GM03348 (cell line): ENCODE measurements around the gene GMCL2.
"Not testable (repeated sequence)": the region's sequence is repeated elsewhere in the genome, so short reads cannot be mapped to it uniquely, and the experiment has no call there.

Experiments
- DNase-seq: peaks from one replicate; pipeline ENCODE4 v3.0.0; 2012; ENCODE audit warnings: low spot score

Gene GMCL2, protein sequence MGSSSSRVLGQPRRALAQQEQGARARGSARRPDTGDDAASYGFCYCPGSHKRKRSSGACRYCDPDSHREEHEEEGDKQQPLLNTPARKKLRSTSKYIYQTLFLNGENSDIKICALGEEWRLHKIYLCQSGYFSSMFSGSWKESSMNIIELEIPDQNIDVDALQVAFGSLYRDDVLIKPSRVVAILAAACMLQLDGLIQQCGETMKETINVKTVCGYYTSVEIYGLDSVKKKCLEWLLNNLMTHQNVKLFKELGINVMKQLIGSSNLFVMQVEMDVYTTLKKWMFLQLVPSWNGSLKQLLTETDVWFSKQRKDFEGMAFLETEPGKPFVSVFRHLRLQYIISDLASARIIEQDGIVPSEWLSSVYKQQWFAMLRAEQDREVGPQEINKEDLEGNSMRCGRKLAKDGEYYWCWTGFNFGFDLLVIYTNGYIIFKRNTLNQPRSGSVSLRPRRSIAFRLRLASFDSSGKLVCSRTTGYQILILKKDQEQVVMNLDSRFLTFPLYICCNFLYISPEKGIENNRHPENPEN

DNA sequence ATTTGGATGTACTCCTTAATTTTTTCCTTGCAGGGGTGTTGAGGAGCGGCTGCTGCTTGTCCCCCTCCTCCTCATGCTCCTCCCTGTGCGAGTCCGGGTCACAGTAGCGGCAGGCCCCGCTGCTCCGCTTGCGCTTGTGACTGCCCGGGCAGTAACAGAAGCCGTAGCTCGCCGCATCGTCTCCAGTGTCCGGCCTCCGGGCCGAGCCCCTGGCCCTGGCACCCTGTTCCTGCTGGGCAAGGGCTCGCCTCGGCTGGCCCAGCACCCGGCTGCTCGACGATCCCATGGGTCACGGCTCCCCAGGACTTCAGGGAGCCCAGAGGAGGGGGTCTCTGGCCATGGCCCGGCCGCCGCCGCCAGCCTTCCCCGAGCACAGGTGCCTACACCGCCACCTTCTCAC is at the start of gene GMCL2:
Gene GMCL2, minus strand, starts transcription at position 358 of the 400 bp plus-strand sequence. Its CDS starts 72 bp downstream, at position 286.
- DNase-seq, result no peak

DNA sequence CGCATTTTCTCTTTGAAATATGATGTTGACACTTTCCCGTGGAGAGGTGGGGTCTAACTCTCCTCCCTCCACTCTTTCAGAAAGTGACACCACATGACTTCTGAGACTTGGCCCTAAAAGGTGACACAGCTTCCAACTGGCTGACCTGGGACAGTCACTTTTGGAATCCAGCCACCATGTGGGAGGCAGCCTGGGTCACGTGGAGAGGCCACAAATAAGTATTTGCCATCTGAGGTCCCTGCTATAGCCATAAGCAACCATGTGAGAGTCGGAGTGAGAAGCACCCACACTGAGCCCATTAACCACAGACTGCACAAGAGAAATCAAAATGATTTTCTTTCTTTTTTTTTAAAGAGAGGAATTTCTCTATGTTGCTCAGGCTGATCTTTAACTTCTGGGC is 49.5 kb upstream of the GMCL2 start:
- DNase-seq, result no peak

DNA sequence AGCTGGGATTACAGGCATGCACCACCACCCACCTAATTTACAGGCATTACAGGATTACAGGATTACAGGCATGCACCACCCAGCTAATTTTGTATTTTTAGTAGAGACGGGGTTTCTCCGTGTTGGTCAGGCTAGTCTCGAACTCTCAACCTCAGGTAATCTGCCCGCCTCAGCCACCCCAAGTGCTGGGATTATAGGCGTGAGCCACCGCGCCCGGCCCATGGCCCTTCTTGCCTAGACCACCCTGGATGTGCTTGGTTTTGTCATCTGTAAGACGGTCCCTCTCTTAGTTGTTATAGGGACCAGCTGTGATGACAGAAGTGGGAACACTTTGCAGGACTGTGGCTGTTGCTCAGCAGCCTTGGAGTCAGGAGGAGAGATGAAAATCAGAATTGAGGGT is 49.0 kb upstream of the GMCL2 start:
- DNase-seq, result no peak

DNA sequence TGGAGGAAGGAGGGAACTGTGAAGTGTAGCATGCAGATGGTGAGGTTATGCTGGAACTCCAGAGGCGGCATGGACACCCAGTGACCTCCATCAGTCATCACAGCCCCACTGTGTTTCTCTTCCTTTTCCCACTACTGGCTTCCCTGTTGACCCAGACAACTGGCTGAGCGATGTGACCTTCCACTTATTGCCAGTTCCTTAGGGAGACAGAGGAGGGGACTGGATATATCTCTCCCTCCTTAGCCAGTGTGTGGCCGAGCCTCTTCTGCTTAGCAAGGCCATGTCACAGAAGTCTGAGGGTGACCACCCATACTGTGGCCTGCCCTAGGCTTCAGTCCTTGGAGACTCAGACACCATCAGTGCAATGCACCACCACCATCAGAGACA is 48.4 kb upstream of the GMCL2 start:
- no peak for DNase-seq

DNA sequence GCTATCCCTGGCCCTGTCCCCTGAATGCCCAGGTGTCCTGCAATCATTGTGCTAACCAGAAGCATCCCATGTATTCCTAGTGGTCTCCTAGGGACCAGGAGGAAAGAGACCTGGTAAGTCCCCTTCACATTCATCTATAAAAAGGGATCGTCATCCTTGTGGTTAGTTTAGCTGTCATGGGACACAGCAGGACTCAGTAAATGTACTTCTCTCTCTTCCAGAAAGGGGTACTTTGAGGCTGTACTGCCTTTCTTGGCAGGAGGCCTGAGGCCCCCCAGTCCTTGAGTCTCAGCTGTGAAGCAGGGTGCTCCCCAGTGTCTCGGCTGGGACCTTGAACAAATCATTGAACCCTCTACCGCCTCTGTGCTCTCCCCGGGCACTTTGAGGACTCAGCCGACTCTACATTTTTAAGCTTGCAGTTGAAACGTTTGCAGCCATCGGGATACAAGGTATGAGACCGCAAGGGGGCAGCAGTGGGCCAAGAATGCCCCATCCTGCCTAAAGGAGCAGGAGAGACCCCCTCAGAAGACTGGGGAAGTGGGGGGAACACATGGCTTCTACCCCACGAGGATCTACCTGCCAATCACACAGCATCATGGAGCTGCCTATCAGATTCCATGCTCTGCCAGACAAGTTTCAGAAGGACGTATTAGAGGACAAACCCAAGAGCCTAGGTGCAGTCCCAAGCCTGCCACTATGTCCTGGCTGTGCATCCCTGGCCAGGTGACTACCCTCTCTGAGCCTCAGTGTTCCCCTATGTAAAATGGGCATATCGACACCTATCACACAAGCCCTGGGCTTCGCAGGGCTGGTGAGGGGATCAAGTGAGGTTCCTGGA is 47.8 kb upstream of the GMCL2 start:
- DNase-seq, result peak; percentile 84

DNA sequence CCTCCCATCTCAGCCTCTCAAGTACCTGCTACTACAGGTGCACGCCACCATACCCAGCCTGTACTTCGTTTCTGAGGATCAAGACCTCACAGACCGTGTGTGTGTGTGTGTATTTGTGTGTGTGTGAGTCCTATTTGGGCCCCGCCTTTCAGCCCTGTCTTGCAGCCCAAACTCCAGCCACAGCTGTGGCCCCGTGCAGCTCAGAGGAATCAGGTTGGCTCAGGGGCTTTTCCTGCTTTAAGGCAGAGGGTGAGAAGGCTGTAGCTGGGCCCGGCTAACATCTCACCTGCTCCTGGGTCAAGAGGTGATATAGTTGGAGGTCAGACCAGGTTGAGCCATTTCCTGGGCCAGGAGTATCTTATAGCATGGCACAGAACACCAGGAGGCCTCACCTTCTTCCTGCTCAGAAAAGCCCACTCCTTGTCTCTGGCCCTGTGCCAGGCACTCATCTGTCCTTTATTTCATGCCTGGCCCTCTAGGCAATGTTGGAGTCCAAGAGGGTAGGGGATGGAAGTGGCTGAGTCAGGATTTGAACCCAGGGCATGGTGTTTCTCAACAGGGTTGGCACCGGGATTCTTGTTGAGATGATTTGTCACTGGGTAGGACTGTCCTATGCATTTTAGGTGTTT is 47.1 kb upstream of the GMCL2 start:
- no peak for DNase-seq

DNA sequence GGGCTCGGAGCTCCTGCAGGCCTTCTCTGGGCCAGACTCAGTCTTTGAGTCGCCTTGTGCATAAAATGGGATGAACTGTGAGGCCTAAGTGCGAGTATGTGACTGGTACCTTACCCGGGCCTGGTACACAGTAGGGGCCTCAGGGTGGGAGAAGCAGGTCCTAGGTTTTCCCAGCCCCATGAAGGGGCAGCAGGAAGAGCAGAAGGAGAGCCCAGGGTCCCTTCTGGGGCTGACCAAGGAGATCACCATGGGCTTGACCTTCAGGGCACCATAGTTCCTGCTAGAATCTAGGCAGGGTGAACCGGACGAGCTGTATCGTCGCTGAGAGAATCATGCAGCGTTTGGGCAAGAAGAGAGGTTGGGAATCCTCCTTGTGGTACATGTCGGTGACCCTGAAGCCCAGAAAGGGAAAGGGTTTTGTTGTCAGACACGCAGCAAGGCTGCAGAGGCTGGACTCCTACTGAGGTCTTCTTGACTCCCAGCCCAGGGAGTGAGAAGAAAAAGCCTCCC is 45.8 kb upstream of the GMCL2 start:
- no peak for DNase-seq

DNA sequence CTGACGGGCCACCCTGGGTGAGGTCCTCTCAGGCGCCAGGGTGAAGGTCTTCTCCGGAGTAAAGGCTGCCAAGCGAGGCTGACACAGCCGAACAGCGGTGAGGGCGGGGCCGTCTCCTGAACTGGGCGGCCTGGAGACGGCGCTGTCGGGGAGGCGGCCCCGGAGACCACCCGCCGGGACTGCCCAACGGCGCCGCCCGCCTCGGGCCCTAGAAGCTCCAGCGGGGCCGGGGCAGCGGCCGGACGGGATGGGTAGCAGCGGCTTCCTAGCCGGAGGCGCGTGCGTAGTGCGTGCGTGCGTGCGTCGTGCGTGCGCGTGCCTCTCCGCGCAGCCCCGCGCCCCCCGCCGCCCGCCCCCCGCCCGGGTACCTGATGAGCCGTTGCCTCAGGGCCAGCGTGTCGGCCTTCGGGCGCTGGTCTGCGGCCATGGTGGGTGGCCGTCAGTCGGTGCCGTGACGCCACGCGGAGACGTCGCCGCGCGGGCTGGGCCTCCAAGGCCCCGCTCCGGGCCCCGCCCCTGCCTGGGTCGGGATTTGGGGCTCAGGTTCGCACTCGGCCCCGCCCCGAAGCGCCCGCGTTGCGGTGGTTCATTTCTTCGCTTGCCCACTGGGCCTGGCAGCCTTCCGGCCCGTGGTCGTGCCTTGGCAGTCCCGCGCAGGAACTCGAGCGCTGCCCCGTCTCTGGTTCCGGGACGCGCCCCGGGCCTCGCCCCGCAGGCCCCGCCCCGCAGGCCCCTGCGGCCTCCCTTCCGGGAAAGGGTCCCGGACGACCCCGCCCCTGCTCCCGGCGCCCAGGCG is 45.2 kb upstream of the GMCL2 start, which contains the start of gene PHYKPL:
Gene PHYKPL, minus strand, starts transcription at position 679 of the 796 bp plus-strand sequence. Its CDS starts 252 bp downstream, at position 427.
- DNase-seq, result peak; percentile 92

DNA sequence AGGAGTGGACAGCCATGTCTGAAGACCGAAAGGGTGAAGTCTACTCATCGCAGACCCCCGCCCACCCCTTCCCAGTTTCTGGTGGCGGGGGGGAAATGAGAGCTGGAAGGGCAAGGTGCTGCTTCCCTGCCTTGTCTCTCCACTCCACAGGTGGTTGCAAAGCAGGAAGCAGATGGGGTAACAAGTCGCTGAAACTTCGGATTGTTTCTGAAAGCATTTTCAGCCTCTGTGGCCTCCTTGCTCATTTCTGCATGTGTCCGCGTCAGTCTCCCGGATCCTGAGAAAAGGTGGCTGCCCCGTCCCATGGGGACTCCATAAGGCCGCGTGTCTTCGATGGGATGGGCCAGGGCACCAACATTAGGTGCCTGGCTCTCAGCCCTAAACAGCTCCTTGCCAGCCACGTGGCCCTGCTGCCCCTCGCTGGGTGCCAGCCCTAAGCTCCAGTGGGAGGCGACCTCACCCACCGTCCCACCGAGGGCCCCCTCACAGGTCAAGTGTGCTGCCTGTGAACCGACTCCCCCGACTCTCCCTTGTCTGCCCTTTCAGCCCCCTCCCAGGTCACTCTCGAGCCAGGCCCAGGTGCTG is 44.5 kb upstream of the GMCL2 start:
- no peak for DNase-seq

DNA sequence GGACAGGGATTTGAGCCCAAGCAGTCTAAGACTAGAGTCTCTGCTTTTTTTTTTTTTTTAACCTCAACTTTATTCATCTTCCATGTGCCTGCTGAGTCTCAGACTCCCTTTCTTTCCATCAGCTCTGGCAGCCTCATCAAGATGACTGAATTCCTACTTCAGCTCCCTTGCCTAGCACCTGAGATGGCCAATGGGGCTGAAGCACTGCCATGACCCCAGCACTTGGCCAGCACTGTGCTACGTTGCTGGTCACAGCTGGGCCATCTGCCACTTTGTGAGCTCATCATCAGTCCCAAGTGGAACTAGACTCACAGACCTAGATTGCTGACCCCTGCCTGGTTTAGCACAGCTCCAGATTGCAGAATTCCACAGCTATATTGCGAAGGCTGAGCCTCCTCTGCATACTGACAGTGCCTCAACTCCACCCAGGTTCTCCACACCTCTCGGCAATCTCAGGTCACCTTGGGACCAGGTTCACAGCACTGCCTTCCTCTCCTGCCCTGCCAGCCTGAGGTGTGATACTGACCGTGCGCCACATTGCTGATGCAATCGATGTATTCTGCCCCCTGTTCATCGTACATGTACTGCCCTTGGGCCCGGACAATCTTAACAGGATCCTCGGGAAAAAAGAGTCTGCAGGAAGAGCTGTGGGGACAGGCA is 43.8 kb upstream of the GMCL2 start:
- DNase-seq, result peak; percentile 42

DNA sequence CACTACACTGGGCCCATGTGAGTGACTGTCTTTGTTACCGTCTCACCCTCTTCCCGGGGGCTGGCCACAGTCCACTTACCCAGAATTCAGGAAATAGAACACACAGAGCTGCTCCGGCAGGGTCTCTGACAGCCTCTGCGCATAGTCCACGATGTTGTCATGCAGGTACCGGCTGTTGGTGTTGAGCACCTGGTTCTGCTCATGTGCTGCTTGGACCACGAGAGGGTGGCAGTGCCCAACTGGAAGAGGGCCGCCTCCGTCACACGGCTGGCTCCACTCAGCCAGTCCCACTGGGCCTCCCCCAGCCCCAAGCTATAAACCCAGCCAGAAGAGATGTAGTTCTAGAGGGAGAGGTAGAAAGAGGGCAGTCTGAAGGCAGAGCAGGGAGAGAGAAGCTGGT is 42.7 kb upstream of the GMCL2 start:
- no peak for DNase-seq

DNA sequence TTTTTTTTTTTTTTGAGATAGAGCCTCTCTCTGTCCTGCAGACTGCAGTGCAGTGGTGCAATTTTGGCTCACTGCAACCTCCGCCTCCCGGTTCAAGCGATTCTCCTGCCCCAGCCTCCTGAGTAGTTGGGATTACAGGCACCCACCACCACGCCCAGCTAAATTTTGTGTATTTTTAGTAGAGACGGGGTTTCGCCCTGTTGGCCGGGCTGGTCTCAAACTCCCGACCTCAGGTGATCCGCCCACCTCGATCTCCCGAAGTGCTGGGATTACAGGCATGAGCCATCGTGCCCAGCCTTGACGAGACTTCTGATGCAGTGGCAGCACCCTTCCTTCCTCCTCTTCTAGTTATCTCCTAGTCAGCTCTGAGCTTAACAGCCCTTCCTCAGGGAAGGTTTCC is 41.9 kb upstream of the GMCL2 start:
- not testable (repeated sequence) for DNase-seq

DNA sequence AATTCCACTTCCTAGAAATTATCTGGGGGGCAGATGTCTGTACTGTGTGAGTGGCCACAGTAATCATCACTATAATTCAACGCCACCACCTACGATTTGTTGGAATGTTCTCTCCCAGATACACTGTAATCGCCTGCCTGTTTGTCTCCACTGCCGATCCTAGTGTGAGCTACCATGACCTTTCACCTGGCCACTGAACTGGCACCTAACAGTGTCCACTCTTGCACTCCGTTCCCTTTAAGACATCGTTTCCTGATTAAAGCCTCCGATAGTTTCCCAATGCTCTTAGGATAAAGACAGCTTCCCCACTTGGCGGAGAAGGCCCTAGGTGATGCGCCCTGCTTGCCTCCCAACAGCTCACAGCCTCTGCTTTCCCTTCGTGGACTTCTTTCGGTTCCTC is 41.4 kb upstream of the GMCL2 start:
- no peak for DNase-seq

DNA sequence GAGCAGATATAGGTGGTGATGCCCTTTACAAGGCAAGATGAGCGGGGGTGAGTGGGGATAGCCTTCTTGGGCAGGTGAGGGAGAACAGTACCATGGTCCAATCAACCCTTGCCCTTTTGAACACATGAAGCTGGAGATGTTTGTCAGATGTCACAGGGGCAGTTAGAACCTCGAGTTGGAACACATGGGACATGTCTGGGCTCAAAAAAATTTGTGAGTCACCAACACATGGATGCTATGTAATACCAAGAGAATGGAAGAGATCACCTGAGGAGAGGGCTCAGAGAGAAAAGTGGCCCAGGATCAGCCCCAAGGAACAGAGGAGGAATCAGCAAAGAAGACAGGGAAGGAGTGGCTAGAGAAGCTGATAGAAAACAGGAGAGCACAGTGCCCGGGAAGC is 40.8 kb upstream of the GMCL2 start:
- no peak for DNase-seq

DNA sequence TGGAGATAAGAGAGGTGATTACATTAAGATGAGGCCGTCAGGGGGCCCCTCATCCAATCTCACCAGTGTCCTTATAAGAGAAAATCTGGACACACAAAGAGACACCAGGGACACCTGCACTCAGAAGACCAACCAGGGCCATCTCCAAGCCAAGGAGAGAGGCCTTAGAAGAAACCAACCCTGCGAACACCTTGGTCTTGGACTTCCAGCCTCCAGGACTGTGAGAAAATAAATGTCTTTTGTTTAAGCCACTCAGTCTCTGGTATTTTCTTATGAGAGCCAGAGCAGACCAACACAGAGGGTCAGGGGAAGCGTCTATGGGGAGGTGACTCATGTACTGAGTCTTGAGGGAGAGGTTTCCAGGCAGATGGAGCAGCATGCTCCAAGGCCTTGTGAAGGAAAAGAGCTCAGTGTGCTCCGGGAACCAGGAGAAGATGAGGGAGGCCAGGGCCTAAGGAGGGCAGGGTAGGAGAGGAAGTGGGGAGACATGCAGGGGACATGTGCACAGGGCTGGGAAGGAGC is 40.0 kb upstream of the GMCL2 start:
- no peak for DNase-seq

DNA sequence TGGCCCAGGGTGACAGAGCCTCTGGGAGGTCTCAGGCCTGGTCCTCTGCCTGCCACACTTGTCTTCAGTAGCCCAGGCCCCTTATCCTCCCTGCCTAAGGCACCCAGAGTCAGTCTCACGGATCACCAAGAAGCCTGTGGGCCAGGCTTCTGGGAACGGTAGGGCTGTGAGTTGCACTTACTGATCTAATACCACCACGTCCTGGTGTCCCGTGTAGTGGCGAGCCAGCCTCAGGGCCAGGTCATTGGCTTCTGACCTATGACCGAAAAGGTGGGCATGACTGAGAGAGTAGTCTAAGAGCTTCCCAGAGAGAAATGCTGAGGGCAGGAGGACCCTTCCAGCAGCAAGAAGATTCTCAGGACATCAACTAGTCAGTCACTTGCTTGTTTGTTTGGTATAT is 38.0 kb upstream of the GMCL2 start:
- no peak for DNase-seq

DNA sequence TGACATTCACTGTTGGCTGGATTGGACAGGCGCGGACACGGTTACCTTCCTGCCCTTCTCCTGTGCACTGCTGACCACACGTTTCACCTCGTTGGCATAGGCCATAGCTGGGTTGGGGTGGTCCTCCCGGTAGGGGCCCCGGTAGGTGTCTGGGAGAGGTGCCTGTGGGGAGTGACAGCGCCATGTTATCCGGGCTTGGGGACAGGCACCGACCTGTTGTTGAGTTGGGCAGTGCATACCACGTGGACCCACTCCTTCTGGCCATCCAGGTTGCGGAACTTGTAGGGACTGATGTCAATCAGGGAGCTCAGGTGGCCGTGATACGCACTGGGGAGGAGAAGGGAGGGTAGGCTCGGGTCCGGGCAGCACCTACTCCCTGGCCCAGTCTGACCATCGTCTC is 37.2 kb upstream of the GMCL2 start:
- no peak for DNase-seq

DNA sequence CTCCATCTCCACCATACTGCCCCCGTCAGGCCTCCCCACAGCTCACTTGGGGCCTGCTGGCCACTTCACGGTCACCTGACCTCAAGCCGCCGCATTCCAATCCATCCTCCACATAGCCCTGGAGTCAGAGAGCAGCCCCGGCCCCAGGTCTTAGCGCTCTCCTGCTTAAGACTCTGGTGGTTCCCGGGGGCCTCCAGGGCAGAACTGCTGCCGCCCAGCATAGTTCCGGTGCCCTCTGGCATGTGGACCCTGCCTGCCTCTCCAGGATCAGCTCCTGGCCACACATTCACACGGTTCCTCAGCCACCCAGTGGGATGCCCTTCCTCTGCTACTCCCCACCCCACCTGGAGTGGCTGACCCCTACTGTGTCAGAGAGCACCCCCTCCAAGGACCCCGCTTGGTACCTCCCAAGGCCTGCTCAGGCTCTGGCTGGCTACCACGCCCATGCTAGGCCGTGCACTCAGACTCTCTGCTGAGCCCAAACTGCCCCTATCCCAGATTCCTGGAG is 36.7 kb upstream of the GMCL2 start:
- no peak for DNase-seq

DNA sequence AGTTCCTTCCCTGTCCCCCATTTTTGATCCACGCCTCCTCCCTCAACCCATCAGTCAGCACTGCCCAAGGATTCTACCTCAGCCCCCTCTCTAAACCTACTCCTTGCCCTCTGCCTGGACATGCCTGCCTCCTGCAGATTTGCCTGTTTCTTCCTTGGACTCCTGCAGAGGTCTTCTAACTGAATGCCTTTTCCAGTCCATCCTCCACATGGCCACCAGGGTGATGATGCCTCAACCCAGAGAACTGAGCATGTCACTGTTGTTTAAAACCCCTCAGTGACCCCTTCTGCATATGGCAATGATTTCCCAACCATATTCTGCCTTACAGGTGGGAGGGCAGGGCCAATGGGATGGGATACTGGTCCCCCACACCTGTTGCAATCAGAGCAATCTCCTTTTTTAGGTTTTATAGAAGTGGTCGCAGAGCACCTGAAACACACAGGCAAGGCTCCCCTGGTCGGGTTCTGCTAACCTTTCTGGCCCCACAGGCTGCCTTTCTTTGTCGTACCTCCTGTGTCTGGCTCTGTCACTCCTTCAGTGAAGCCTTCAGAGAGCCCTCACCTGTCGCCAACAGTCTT is 36.1 kb upstream of the GMCL2 start:
- no peak for DNase-seq

DNA sequence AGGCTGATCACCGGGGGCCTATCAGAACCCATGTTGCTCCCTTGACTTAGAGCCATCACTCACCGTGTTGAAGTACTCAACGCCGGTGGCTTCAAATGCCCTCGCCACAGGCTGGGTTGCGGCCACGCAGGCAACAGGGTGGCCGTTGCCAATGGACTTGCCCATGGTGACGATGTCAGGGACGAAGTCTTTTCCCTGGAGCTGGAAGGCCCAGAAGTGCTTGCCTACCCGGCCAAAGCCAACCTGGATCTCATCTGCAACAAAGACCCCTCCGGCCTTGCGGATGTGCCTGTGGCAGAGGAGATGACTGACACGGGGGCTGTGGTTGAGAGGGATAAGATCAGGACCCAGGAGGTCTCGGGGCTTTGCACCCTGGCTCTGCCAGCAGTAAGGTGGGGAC is 35.1 kb upstream of the GMCL2 start:
- no peak for DNase-seq
